ENCODE measurements around the gene NAT9.

DNA sequence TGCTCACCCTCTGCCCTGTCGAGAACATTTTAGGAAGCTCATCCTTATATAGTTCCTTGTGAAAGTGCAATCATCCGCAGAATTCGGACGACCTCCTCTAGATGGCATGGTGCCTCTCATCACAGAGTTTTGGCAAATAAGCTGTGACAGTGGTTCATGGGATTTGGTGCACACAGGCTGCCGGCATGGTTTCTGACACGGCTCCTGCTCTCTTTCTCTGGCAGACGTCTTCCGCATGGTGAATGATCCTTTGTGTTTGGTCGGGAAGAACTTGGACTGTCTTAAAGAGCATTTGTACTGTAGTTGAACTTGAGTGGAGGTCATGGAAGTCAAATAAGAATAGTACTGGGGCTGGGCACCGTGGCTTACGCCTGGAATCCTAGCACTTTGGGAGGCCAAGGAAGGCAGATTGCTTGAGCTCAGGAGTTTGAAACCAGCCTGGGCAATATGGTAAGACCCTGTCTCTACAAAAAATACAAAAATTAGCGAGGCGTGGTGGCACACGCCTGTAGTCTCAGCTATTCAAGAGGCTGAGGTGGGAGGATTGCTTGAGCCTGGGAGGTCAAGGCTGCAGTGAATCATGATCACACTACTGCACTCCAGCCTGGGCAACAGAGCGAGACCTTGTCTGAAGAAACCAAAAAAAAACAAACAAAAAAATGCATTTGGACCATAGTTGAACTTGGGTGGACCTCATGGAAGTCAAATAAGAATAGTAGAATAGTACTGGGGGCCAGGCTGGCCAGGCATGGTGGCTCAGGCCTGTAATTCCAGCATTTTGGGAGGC, 34.7 kb upstream of the NAT9 start:
- TF ChIP-seq POLR2A (IDR thresholded peaks at IDR 0.05; ENCODE audit: low read length): no peak
- TF ChIP-seq, protein P1, sequence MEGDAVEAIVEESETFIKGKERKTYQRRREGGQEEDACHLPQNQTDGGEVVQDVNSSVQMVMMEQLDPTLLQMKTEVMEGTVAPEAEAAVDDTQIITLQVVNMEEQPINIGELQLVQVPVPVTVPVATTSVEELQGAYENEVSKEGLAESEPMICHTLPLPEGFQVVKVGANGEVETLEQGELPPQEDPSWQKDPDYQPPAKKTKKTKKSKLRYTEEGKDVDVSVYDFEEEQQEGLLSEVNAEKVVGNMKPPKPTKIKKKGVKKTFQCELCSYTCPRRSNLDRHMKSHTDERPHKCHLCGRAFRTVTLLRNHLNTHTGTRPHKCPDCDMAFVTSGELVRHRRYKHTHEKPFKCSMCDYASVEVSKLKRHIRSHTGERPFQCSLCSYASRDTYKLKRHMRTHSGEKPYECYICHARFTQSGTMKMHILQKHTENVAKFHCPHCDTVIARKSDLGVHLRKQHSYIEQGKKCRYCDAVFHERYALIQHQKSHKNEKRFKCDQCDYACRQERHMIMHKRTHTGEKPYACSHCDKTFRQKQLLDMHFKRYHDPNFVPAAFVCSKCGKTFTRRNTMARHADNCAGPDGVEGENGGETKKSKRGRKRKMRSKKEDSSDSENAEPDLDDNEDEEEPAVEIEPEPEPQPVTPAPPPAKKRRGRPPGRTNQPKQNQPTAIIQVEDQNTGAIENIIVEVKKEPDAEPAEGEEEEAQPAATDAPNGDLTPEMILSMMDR (IDR thresholded peaks at IDR 0.05): no peak
- no peak for TF ChIP-seq SMC3 (IDR thresholded peaks at IDR 0.05)
- TF ChIP-seq POLR2AphosphoS2 (conservative IDR thresholded peaks at IDR 0.05; ENCODE audit: low read length): no peak
- TF ChIP-seq PBX3 (IDR thresholded peaks at IDR 0.05): no peak
- TF ChIP-seq NFE2L2 (conservative IDR thresholded peaks at IDR 0.05; ENCODE audit: low read length): no peak
- no peak for TF ChIP-seq EP300 (IDR thresholded peaks at IDR 0.05)
- TF ChIP-seq KDM5A (IDR thresholded peaks at IDR 0.05): no peak

All from A549 (cell line).